Activated T-helper 1 cell treated with anti-CD3 and anti-CD28 coated beads, Interleukin-12 subunit alpha, Interleukin-12 subunit beta, Interleukin-2, Interleukin-4 antibody, amounts not matched to agents 30 ng/mL and 10 ng/mL and 1 ng/mL, durations not matched to agents 14 hours and 24 hours and 36 hours (primary cell): ENCODE results near the gene SHISA8. TPM values are rescaled to one million over a fixed set of nuclear protein-coding genes. Genes with fewer than 3 reads are reported as not detected.

ENCODE experiments used
- DNase-seq: peaks from one replicate; pipeline ENCODE4 v3.0.0; 2021; ENCODE audit warnings: low spot score
- H3K27ac Mint-ChIP-seq: one replicate; pipeline ENCODE4 v1.8.0; 2021; ENCODE audit warnings: mild to moderate bottlenecking, mixed read lengths
- H3K27me3 Mint-ChIP-seq: one replicate; pipeline ENCODE4 v1.8.0; 2022; ENCODE audit warnings: mild to moderate bottlenecking, moderate library complexity, mixed read lengths; ENCODE audit not compliant: insufficient read depth
- H3K36me3 Mint-ChIP-seq: one replicate; pipeline ENCODE4 v1.8.0; 2021; ENCODE audit warnings: low read depth, mixed read lengths
- H3K4me1 Mint-ChIP-seq: one replicate; pipeline ENCODE4 v1.8.0; 2021; ENCODE audit warnings: low read depth, mixed read lengths
- H3K4me3 Mint-ChIP-seq: one replicate; pipeline ENCODE4 v1.8.0; 2021; ENCODE audit warnings: mild to moderate bottlenecking, moderate library complexity, mixed read lengths
- H3K9me3 Mint-ChIP-seq: one replicate; pipeline ENCODE4 v1.8.0; 2021; ENCODE audit warnings: mixed read lengths
- intact Hi-C: fragments of 100-400 bp; cut with micrococcal nuclease; formaldehyde crosslinking; loops from one replicate; pipeline ENCODE4 v1.15.1; 2024
- total RNA-seq: library from RNA; stranded (reverse); gene quantifications from 2 replicates; pipeline ENCODE4 v1.2.3, GENCODE V29; 2022

The SHISA8 gene
- total RNA-seq, 1 donor from 2014 or later, result 5.8 TPM

GRCh38 chr22:41928593-41929417 is 13.9 kb upstream of the SHISA8 start:
- H3K27ac Mint-ChIP-seq, result no peak overlapping the region
- H3K27me3 Mint-ChIP-seq, result peaks cover 18% of the 10 kb centered on the region
- DNase-seq, result no peak
- H3K36me3 Mint-ChIP-seq, result no peaks in the 10 kb centered on the region
- H3K4me1 Mint-ChIP-seq, result peaks cover 14% of the 10 kb centered on the region
- H3K9me3 Mint-ChIP-seq, result no peaks in the 10 kb centered on the region
- H3K4me3 Mint-ChIP-seq, result no peak overlapping the region
- intact Hi-C loops, result no loop called here

- H3K9me3 Mint-ChIP-seq, result no peaks in the 10 kb centered on the region
- peaks cover 23% of the 10 kb centered on the region for H3K27me3 Mint-ChIP-seq
- H3K4me1 Mint-ChIP-seq, result peaks cover 14% of the 10 kb centered on the region
- no peak for DNase-seq
- H3K36me3 Mint-ChIP-seq, result no peaks in the 10 kb centered on the region
- peak overlapping the region; percentile 59 for H3K27ac Mint-ChIP-seq
- intact Hi-C loops, result no loop called here
- H3K4me3 Mint-ChIP-seq, result peak overlapping the region; percentile 59
Observed at GRCh38 chr22:41927813-41928212, 12.9 kb upstream of the SHISA8 start.

GRCh38 chr22:41925783-41926460 is 11.0 kb upstream of the SHISA8 start:
- H3K36me3 Mint-ChIP-seq, result no peaks in the 10 kb centered on the region
- peak overlapping the region; percentile 76 for H3K4me3 Mint-ChIP-seq
- H3K27ac Mint-ChIP-seq, result no peak overlapping the region
- no peaks in the 10 kb centered on the region for H3K9me3 Mint-ChIP-seq
- DNase-seq, result peak; percentile 75
- H3K27me3 Mint-ChIP-seq, result peaks cover 23% of the 10 kb centered on the region
- H3K4me1 Mint-ChIP-seq, result peaks cover 14% of the 10 kb centered on the region
- intact Hi-C loops, result no loop called here

GRCh38 chr22:41923595-41924276 is 8.9 kb upstream of the SHISA8 start:
- Mint-ChIP-seq H3K27me3 (peaks cover 23% of the 10 kb centered on the region), H3K4me1 (peaks cover 9% of the 10 kb centered on the region), H3K4me3 (no peak overlapping the region), H3K36me3 (no peaks in the 10 kb centered on the region), H3K27ac (no peak overlapping the region), H3K9me3 (no peaks in the 10 kb centered on the region)
- DNase-seq, result no peak
- intact Hi-C loops, result no loop called here

- Mint-ChIP-seq H3K27ac (no peak overlapping the region), H3K4me3 (no peak overlapping the region), H3K36me3 (no peaks in the 10 kb centered on the region), H3K4me1 (peaks cover 9% of the 10 kb centered on the region), H3K27me3 (peaks cover 26% of the 10 kb centered on the region), H3K9me3 (no peaks in the 10 kb centered on the region)
- DNase-seq, result no peak
- intact Hi-C loops, result no loop called here
Observed at GRCh38 chr22:41922940-41923594, 8.2 kb upstream of the SHISA8 start.

- H3K27ac Mint-ChIP-seq, result no peak overlapping the region
- peaks cover 24% of the 10 kb centered on the region for H3K27me3 Mint-ChIP-seq
- intact Hi-C loops, result no loop called here
- H3K36me3 Mint-ChIP-seq, result no peaks in the 10 kb centered on the region
- H3K4me1 Mint-ChIP-seq, result peaks cover 6% of the 10 kb centered on the region
- no peak for DNase-seq
- no peaks in the 10 kb centered on the region for H3K9me3 Mint-ChIP-seq
- H3K4me3 Mint-ChIP-seq, result no peak overlapping the region
Observed at GRCh38 chr22:41922328-41922727, 7.5 kb upstream of the SHISA8 start.

GRCh38 chr22:41920271-41920976 is 5.5 kb upstream of the SHISA8 start:
- intact Hi-C loops, result no loop called here
- Mint-ChIP-seq H3K4me1 (peaks cover 6% of the 10 kb centered on the region), H3K27ac (no peak overlapping the region), H3K36me3 (no peaks in the 10 kb centered on the region), H3K27me3 (peaks cover 35% of the 10 kb centered on the region), H3K4me3 (peak overlapping the region; percentile 61), H3K9me3 (no peaks in the 10 kb centered on the region)
- no peak for DNase-seq

- Mint-ChIP-seq H3K9me3 (no peaks in the 10 kb centered on the region), H3K36me3 (no peaks in the 10 kb centered on the region), H3K27me3 (peaks cover 31% of the 10 kb centered on the region), H3K4me3 (peak overlapping the region; percentile 69), H3K4me1 (peaks cover 6% of the 10 kb centered on the region), H3K27ac (no peak overlapping the region)
- DNase-seq, result no peak
- intact Hi-C loops, result loop anchor here (1.0 kb wide), 1 partner anchor 21 kb away; no protein-coding TSS in a partner anchor
Observed at GRCh38 chr22:41919357-41920224, 4.7 kb upstream of the SHISA8 start.

DNA sequence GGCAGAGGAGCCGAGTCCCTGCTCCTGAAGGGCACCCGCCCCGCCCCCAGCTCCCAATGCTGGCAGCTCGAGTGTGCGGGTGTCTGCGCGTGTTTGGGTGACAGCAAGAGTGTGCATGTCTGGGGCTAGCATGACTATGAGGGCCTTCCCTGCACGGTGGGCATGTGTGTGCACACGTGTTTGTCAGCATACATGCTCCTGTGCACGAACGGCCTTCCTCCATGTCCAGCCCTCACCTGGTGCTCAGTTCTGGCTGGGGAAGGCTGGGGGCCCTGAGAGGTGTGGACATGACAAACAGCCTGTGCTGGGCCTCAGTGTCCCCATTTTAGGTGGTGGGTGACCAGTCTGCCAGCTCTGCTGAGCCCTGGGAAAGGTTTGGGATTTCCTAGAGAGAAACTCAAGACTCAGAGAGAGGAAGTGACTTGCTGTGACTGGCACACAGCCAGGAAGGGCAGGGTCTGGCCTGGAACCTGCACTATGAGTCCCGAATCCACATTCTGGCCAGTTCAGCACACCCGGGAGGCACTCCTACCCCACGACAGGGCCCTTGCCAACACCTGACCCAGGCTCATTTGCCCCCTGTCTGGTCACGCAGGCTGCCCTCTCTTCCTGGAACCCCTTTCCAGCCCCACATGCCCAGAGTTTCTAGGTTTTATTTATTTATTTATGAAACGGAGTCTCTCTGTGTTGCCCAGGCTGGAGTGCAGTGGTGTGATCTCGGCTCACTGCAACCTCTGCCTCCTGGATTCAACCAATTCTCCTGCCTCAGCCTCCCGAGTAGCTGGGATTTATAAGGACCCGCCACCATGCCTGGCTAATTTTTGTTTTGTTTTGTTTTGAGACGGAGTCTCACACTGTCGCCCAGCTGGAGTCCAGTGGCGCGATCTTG is 3.3 kb upstream of the SHISA8 start:
- H3K4me1 Mint-ChIP-seq, result peaks cover 8% of the 10 kb centered on the region
- no peak for DNase-seq
- no peaks in the 10 kb centered on the region for H3K36me3 Mint-ChIP-seq
- H3K9me3 Mint-ChIP-seq, result no peaks in the 10 kb centered on the region
- peak overlapping the region; percentile 11 for H3K4me3 Mint-ChIP-seq
- H3K27me3 Mint-ChIP-seq, result peaks cover 32% of the 10 kb centered on the region
- intact Hi-C loops, result no loop called here
- no peak overlapping the region for H3K27ac Mint-ChIP-seq

DNA sequence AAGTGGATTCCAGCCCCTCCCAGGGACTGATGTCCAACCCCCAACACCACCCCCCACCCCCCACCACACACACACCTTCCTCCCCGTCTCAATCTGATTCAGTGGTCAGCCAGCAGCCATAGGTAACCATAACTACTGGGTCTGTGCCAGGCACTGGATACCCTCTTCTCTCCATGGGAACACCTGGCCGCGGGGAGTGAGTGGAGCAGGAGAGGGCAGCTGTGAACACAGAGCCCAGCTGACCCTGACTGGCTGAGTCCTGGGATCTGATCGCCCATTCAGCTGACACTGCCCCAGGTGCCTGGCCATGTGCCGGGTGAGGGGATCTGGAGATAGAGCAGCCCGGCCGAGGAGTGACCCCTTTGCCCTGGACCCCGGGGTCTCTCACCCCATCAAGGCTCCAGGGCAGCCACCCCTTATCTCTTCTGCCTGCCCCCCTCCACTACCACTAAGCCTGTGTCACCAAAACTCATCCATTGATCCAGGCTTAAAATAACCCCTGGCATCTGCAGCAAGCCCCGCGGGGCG is 2.6 kb upstream of the SHISA8 start:
- peaks cover 36% of the 10 kb centered on the region for H3K27me3 Mint-ChIP-seq
- H3K4me1 Mint-ChIP-seq, result peaks cover 16% of the 10 kb centered on the region
- DNase-seq, result no peak
- no peak overlapping the region for H3K27ac Mint-ChIP-seq
- H3K9me3 Mint-ChIP-seq, result no peaks in the 10 kb centered on the region
- intact Hi-C loops, result no loop called here
- H3K36me3 Mint-ChIP-seq, result no peaks in the 10 kb centered on the region
- H3K4me3 Mint-ChIP-seq, result no peak overlapping the region
